ENCODE measurements around the gene NDFIP1. TPM values are rescaled to one million over a fixed set of nuclear protein-coding genes. Genes with fewer than 3 reads are reported as not detected.

Gene NDFIP1
- total RNA-seq, 1 donor from 2014 or later = 16.8 TPM

- Histone ChIP-seq H3K4me3 (ENCODE audit: low read depth, low read length) (no peak overlapping the region), H3K36me3 (ENCODE audit: control insufficient read depth, insufficient read depth, low read length) (no peaks in the 10 kb centered on the region), H3K27me3 (ENCODE audit: control insufficient read depth, insufficient read depth, low read length) (no peaks in the 10 kb centered on the region)
- DNase-seq (ENCODE audit: low read depth) (no peak), FAIRE-seq (peak; percentile 60)
- TF ChIP-seq CTCF (IDR thresholded peaks at IDR 0.05; ENCODE audit: insufficient read depth, low read length, severe bottlenecking) = no peak
Observed at GRCh38 chr5:142069606-142070399, 38.8 kb upstream of the NDFIP1 start.

- no peaks in the 10 kb centered on the region for H3K36me3 ChIP-seq (ENCODE audit: control insufficient read depth, insufficient read depth, low read length)
- no peak for DNase-seq (ENCODE audit: low read depth)
- FAIRE-seq = no peak
- H3K27me3 ChIP-seq (ENCODE audit: control insufficient read depth, insufficient read depth, low read length) = no peaks in the 10 kb centered on the region
- no peak overlapping the region for H3K4me3 ChIP-seq (ENCODE audit: low read depth, low read length)
- TF ChIP-seq CTCF (IDR thresholded peaks at IDR 0.05; ENCODE audit: insufficient read depth, low read length, severe bottlenecking) = no peak
Observed at GRCh38 chr5:142070734-142071133, 37.8 kb upstream of the NDFIP1 start.

- Histone ChIP-seq H3K27me3 (ENCODE audit: control insufficient read depth, insufficient read depth, low read length) (no peaks in the 10 kb centered on the region), H3K36me3 (ENCODE audit: control insufficient read depth, insufficient read depth, low read length) (no peaks in the 10 kb centered on the region), H3K4me3 (ENCODE audit: low read depth, low read length) (no peak overlapping the region)
- no peak for TF ChIP-seq CTCF (IDR thresholded peaks at IDR 0.05; ENCODE audit: insufficient read depth, low read length, severe bottlenecking)
- no peak for DNase-seq (ENCODE audit: low read depth)
- FAIRE-seq = no peak
Observed at GRCh38 chr5:142072488-142072887, 36.1 kb upstream of the NDFIP1 start.

GRCh38 chr5:142073362-142073988, 35.1 kb upstream of the NDFIP1 start:
- no peak for TF ChIP-seq CTCF (IDR thresholded peaks at IDR 0.05; ENCODE audit: insufficient read depth, low read length, severe bottlenecking)
- Histone ChIP-seq H3K27me3 (ENCODE audit: control insufficient read depth, insufficient read depth, low read length) (no peaks in the 10 kb centered on the region), H3K36me3 (ENCODE audit: control insufficient read depth, insufficient read depth, low read length) (no peaks in the 10 kb centered on the region), H3K4me3 (ENCODE audit: low read depth, low read length) (no peak overlapping the region)
- DNase-seq (ENCODE audit: low read depth) = no peak
- no peak for FAIRE-seq

- TF ChIP-seq CTCF (IDR thresholded peaks at IDR 0.05; ENCODE audit: insufficient read depth, low read length, severe bottlenecking) = no peak
- Histone ChIP-seq H3K4me3 (ENCODE audit: low read depth, low read length) (no peak overlapping the region), H3K27me3 (ENCODE audit: control insufficient read depth, insufficient read depth, low read length) (no peaks in the 10 kb centered on the region), H3K36me3 (ENCODE audit: control insufficient read depth, insufficient read depth, low read length) (no peaks in the 10 kb centered on the region)
- DNase-seq (ENCODE audit: low read depth) = no peak
- no peak for FAIRE-seq
Observed at GRCh38 chr5:142074006-142074405, 34.6 kb upstream of the NDFIP1 start.

Data from bronchial epithelial cell (primary cell).